Upper lobe of right lung (tissue), 1 donor: ENCODE results near the gene RBMS3. TPM values are rescaled to one million over a fixed set of nuclear protein-coding genes. Genes with fewer than 3 reads are reported as not detected.
"Not testable (repeated sequence)": the region's sequence is repeated elsewhere in the genome, so short reads cannot be mapped to it uniquely, and the experiment has no call there.

Experiments
- ATAC-seq: fragments of 200-7000 bp; cut with Tn5 transposase; one replicate; pipeline ENCODE4 v1.9.1; 2020; ENCODE audit warnings: mild to moderate bottlenecking, moderate library complexity
- DNase-seq: peaks from one replicate; pipeline ENCODE4 v3.0.0-alpha.2; 2020
- H3K27ac ChIP-seq: fragments of 200-600 bp; one replicate; pipeline ENCODE4 v1.8.0; 2022
- H3K27me3 ChIP-seq: fragments of 200-600 bp; one replicate; pipeline ENCODE4 v1.8.0; 2022; ENCODE audit warnings: mild to moderate bottlenecking
- H3K36me3 ChIP-seq: fragments of 200-600 bp; one replicate; pipeline ENCODE4 v1.8.0; 2022
- H3K4me1 ChIP-seq: fragments of 200-600 bp; one replicate; pipeline ENCODE4 v1.8.0; 2022
- H3K4me3 ChIP-seq: fragments of 200-600 bp; one replicate; pipeline ENCODE4 v1.8.0; 2022; ENCODE audit warnings: mild to moderate bottlenecking
- H3K9me3 ChIP-seq: fragments of 200-600 bp; one replicate; pipeline ENCODE4 v1.8.0; 2022
- intact Hi-C: fragments of 100-400 bp; cut with DNase I; formaldehyde crosslinking; loops from one replicate; pipeline ENCODE4 v1.11.0; 2022
- total RNA-seq: library from RNA; stranded (reverse); fragmentation: NEBNext Ultra II Directional; extraction: Animal tissue kit (Norgen Biotek cat#: 25700); gene quantifications from one replicate; pipeline ENCODE4 v1.2.1, GENCODE V29; 2021
- TF ChIP-seq, protein P1 (sequence below): fragments of 200-600 bp; IDR thresholded peaks from one replicate; pipeline ENCODE4 v1.8.0; 2022; ENCODE audit warnings: antibody characterized with exemption
- donor health status: DM: no; HTN: yes; CAD: no; lungs with severe emphysema.

Gene RBMS3
- total RNA-seq, 1 donor from 2014 or later, result 85.9 TPM

DNA sequence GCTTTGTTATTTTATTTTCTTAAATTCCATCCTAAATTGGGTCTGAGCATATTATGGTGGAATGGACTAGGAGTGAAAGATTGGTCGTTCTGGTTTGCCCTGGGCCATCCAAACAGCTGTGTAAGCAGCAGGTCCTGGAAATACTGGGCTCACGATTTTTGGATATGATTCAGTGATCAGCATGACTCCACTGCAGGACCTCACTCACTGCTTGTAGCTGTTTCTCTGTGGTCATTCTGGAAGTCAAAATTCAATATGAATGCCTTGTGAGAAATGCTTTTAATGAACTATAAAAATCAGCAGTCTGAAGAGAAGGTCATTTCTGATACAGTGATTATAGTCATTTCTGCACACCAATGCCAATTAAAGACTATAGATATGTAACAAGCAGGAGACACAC lies 185.0 kb downstream of the RBMS3 start:
- DNase-seq, result no peak
- H3K27me3 ChIP-seq, result no peaks in the 10 kb centered on the region
- no peak for ATAC-seq
- peaks cover 13% of the 10 kb centered on the region for H3K4me1 ChIP-seq
- H3K9me3 ChIP-seq, result no peaks in the 10 kb centered on the region
- no peak overlapping the region for H3K4me3 ChIP-seq
- no peak overlapping the region for H3K27ac ChIP-seq
- no peaks in the 10 kb centered on the region for H3K36me3 ChIP-seq
- TF ChIP-seq, protein P1, sequence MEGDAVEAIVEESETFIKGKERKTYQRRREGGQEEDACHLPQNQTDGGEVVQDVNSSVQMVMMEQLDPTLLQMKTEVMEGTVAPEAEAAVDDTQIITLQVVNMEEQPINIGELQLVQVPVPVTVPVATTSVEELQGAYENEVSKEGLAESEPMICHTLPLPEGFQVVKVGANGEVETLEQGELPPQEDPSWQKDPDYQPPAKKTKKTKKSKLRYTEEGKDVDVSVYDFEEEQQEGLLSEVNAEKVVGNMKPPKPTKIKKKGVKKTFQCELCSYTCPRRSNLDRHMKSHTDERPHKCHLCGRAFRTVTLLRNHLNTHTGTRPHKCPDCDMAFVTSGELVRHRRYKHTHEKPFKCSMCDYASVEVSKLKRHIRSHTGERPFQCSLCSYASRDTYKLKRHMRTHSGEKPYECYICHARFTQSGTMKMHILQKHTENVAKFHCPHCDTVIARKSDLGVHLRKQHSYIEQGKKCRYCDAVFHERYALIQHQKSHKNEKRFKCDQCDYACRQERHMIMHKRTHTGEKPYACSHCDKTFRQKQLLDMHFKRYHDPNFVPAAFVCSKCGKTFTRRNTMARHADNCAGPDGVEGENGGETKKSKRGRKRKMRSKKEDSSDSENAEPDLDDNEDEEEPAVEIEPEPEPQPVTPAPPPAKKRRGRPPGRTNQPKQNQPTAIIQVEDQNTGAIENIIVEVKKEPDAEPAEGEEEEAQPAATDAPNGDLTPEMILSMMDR, result no peak
- intact Hi-C loops, result no loop called here

DNA sequence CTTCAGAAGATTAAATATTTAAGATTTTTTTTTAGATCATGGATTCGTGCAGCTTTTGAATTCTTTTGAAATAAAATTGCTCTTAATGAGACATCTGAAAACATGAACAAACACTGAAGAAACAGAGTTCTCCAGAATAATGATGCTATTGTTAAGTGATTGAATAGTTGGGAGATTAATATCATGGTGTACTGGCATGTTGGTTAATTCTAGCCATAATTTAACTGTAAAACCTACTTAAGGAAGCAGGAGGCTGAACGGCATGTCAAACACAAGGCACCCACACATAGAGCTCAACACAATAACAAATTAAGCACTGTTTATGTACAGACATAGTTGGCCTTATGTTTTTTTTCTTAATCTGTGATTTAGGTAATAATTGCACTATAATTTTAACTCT lies 185.6 kb downstream of the RBMS3 start:
- Histone ChIP-seq H3K27ac (no peak overlapping the region), H3K4me3 (no peak overlapping the region), H3K9me3 (no peaks in the 10 kb centered on the region), H3K27me3 (no peaks in the 10 kb centered on the region), H3K4me1 (peaks cover 13% of the 10 kb centered on the region), H3K36me3 (no peaks in the 10 kb centered on the region)
- ATAC-seq (no peak), DNase-seq (no peak)
- TF ChIP-seq, protein P1, result no peak
- intact Hi-C loops, result no loop called here

DNA sequence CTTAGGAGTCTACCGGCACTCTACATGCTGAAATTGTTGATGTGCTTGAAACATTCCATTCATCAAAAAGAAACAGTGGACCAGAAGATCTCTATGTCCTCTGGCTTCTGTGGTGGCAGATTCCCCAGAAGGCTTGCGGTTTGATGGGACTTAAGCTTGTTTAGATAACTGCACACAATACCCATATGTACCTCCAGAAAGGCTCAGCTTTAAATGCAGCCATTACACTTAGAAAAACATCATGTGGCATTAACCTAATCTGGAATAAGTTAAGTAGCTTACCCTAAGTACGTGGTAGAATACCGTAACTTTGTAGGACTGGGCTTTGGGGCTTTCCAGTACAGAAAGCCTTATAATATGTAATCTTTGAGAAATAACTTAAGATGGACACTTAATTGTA lies 187.3 kb downstream of the RBMS3 start:
- ATAC-seq, result no peak
- TF ChIP-seq, protein P1, result no peak
- no peak for DNase-seq
- H3K36me3 ChIP-seq, result no peaks in the 10 kb centered on the region
- H3K9me3 ChIP-seq, result no peaks in the 10 kb centered on the region
- H3K27me3 ChIP-seq, result no peaks in the 10 kb centered on the region
- H3K4me3 ChIP-seq, result no peak overlapping the region
- no peak overlapping the region for H3K27ac ChIP-seq
- H3K4me1 ChIP-seq, result peaks cover 13% of the 10 kb centered on the region
- intact Hi-C loops, result no loop called here

DNA sequence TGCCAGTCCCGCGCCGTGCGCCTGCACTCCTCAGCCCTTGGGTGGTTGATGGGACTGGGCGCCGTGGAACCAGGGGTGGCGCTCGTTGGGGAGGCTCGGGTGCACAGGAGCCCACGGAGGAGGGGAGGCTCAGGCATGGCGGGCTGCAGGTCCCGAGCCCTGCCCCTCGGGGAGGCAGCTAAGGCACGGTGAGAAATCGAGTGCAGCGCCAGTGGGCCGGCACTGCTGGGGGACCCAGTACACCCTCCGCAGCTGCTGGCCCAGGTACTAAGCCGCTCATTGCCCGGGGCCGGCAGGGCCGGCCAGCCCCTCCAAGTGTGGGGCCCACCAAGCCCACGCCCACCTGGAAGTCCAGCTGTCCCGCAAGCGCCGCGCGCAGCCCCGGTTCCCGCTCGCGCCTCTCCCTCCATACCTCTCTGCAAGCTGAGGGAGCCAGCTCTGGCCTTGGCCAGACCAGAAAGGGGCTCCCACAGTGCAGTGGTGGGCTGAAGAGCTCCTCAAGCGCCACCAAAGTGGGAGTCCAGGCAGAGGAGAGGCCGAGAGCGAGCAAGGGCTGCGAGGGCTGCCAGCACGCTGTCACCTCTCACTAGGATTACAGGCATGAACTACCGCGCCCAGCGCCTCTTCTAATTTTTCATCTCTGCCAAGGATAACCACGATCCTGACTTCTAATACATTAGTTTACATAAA lies 192.8 kb downstream of the RBMS3 start:
- ATAC-seq, H3K9me3 ChIP-seq, intact Hi-C loops, H3K4me1 ChIP-seq, H3K27me3 ChIP-seq, H3K27ac ChIP-seq, H3K4me3 ChIP-seq, DNase-seq, H3K36me3 ChIP-seq: not testable (repeated sequence)

DNA sequence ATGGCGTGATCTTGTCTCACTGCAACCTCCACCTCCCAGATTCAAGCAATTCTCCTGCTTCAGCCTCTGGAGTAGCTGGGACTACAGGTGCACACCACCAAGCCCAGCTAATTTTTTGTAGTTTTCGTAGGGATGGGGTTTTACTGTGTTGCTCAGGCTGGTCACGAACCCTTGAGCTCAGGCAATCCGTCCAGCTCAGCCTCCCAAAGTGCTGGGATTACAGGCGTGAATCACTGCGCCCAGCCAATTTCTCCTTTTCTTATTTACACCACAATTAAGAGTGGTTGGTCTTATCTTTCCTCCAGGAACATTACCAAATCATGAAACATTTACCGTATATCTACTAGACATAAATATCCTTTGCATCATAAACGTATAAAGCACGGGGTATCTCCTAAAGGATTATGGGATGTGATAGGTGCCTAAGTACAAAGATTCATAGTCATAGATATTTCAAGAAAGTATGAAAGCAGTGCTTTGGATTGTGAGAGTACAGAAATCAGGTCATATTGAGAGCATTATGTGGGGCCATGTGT lies 194.5 kb downstream of the RBMS3 start:
- DNase-seq, result no peak
- H3K27me3 ChIP-seq, result no peaks in the 10 kb centered on the region
- TF ChIP-seq, protein P1, result no peak
- no peaks in the 10 kb centered on the region for H3K4me1 ChIP-seq
- H3K27ac ChIP-seq, result no peak overlapping the region
- no peak overlapping the region for H3K4me3 ChIP-seq
- ATAC-seq, result no peak
- intact Hi-C loops, result no loop called here
- no peaks in the 10 kb centered on the region for H3K9me3 ChIP-seq
- H3K36me3 ChIP-seq, result no peaks in the 10 kb centered on the region

DNA sequence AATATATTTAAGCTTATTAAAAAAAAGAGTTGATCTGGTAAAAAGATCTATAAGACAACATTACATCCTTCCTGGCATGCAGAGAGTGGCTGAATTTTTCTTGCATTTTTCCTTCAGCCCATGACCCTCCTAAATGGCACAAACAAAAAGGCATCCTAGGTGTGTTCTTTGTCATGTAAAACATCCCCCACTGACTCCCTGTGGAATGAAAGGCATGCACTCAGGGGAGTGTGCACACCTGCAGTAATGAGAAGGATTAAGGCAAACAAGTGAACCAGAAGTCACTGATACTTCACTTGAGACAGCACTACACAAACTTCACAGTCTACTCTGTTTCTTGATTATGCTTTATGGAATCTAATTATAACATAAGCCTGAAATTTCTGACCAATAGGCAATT lies 195.0 kb downstream of the RBMS3 start:
- Histone ChIP-seq H3K27me3 (no peaks in the 10 kb centered on the region), H3K9me3 (no peaks in the 10 kb centered on the region), H3K4me1 (no peaks in the 10 kb centered on the region), H3K27ac (no peak overlapping the region), H3K36me3 (no peaks in the 10 kb centered on the region), H3K4me3 (no peak overlapping the region)
- TF ChIP-seq, protein P1, result no peak
- ATAC-seq, result peak; percentile 93
- intact Hi-C loops, result no loop called here
- DNase-seq, result no peak
